Rectal smooth muscle tissue (tissue), 1 donor: ENCODE data around the gene KIF21B.

Source experiments
- H3K27ac ChIP-seq: one replicate; pipeline ENCODE4 v1.7.0; 2013; ENCODE audit warnings: low read depth, low read length, inconsistent platforms
- H3K27me3 ChIP-seq: one replicate; pipeline ENCODE4 v1.7.0; 2013; ENCODE audit warnings: low read length; ENCODE audit not compliant: control insufficient read depth, insufficient read depth
- H3K36me3 ChIP-seq: one replicate; pipeline ENCODE4 v1.7.0; 2013; ENCODE audit warnings: low read length; ENCODE audit not compliant: control insufficient read depth, insufficient read depth
- H3K4me1 ChIP-seq: one replicate; pipeline ENCODE4 v1.7.0; 2013; ENCODE audit warnings: low read length; ENCODE audit not compliant: control insufficient read depth, insufficient read depth
- H3K4me3 ChIP-seq: one replicate; pipeline ENCODE4 v1.7.0; 2013; ENCODE audit warnings: low read length
- H3K9ac ChIP-seq: one replicate; pipeline ENCODE4 v1.7.0; 2013; ENCODE audit warnings: low read length

KIF21B gene

DNA sequence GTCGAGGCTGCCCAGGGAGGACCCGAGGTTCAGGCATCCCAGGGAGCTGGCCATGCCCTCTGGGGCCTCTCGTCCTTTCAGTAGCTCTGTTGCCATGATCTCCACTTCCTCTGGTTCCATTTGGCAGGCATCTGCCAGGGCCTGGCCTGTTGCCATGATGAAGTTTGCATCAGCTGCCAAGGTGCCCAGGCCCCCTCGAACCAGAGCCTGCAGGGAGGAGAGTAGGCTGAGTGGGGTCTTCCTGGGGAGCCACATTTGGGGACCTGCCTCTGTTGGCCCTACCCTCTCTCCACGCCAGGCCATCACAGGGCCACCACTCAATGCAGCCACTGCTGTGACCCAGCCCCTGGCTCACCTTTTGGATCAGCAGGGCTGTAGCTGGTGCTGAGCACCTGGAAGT lies 16.4 kb upstream of the KIF21B start:
- H3K4me3 ChIP-seq = no peak overlapping the region
- no peaks in the 10 kb centered on the region for H3K27me3 ChIP-seq
- H3K9ac ChIP-seq = no peak overlapping the region
- H3K4me1 ChIP-seq = peaks cover 2% of the 10 kb centered on the region
- no peaks in the 10 kb centered on the region for H3K36me3 ChIP-seq
- no peak overlapping the region for H3K27ac ChIP-seq

DNA sequence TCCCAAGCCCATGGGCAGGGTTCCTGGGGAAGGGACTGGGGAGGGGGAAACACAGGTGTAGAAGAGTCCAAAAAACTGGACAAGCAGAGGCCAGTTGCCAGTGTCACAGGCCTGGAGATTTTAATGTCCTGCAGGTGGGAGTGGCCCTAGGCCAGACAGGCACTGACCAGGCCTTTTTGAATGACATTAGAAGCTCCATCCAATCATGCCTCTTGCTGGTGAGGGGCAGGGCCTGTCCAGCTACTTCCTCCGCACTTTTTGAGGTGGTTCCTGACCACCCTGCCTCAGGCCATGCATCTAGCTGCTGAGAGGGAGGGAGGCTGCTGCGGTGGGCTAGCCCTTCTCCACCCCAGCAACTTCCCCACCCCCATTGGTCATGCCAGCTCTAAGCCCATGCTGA lies 15.9 kb upstream of the KIF21B start:
- H3K36me3 ChIP-seq = no peaks in the 10 kb centered on the region
- H3K27ac ChIP-seq = no peak overlapping the region
- peaks cover 2% of the 10 kb centered on the region for H3K4me1 ChIP-seq
- H3K27me3 ChIP-seq = no peaks in the 10 kb centered on the region
- no peak overlapping the region for H3K9ac ChIP-seq
- no peak overlapping the region for H3K4me3 ChIP-seq

DNA sequence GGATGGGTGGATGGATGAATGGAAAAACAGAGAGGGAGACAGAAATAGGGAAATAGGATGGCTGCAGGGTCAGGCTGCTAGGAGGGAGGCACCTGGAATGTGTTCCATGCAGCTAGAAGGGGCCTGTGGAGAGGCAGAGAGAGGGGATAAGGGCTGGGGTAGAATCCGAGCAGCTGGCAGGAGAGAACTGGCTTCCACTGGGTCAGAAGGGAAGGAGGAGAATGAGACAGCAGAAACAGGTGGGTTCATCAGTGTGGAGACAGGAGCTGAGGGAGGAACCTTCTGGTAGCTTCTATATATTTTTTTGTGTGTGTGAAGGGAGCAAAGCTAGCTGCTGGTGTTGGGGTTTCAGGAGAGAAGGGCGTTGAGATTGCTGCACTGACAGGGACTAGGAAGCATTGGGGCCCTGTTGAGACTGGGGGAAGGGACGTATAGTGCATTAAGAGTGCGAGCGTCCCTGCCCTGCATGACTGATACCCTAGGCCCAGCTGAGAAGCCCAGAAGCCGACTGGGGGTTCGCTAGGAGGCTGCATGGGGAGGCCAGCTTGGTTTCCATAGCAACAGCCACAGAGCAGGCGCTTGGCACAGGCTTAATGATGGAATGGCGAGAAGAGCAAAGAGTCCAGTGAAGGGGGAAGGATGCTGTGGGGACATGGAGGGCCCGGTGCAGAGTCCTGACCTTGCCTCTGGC lies 14.8 kb upstream of the KIF21B start:
- no peak overlapping the region for H3K9ac ChIP-seq
- H3K36me3 ChIP-seq = no peaks in the 10 kb centered on the region
- no peak overlapping the region for H3K27ac ChIP-seq

DNA sequence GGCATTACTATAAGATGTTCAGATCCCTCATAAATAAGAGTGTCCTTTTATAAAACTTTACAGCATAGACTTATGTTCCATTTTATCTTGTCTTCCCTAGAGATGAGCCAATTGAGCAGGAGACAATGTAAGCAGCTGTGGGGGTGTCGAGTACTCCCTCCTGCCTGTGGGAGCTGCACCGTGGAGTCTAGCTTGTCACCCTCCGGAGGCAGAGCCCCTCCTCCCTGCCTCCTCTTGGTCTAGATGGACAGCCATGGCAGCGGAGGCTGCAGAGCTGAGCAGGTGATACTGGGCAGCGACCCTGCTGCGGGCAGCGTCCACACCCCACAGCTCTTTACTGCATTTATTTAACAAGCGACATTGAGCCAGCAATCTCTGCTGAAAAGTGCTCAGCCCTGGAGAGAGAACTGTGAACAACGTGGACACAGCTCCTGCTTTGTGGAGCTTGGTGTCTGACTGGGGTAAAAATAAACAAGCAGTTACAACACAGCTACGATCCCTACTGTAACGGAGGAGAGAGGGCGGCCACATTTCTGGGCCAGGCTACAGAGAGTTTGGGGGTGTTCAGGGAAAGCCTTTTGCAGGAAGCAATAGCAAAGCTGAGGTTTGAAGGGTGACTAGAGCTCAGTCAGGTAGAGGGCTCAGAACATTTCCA lies 12.8 kb upstream of the KIF21B start:
- no peak overlapping the region for H3K27ac ChIP-seq
- no peaks in the 10 kb centered on the region for H3K4me1 ChIP-seq
- H3K4me3 ChIP-seq = no peak overlapping the region
- H3K9ac ChIP-seq = no peak overlapping the region
- H3K27me3 ChIP-seq = no peaks in the 10 kb centered on the region
- no peaks in the 10 kb centered on the region for H3K36me3 ChIP-seq

More for the DNA sequence above, 14.8 kb upstream of the KIF21B start:
- Histone ChIP-seq H3K4me1 (peaks cover 2% of the 10 kb centered on the region), H3K27me3 (no peaks in the 10 kb centered on the region), H3K4me3 (no peak overlapping the region)

DNA sequence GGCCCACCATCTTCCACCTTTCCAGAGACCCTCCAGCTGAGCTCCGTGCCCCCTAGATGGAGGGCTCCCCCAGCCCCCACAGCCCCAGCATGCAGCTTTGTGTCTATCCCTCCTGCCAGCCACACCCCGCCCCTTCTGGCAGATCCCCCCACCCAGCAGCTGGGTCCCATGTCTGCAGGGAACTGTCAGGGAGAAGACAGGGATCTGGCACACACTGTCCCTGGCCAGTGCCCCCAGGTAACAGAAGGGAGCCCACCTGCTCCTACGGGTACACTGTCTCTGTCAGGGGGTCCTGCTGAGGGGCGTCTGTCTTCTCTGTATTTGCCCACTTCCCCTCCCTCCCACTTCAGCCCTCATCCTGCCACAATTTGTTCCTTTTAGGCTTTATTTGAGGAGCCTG lies 11.2 kb upstream of the KIF21B start:
- no peak overlapping the region for H3K9ac ChIP-seq
- H3K27ac ChIP-seq = no peak overlapping the region
- no peaks in the 10 kb centered on the region for H3K36me3 ChIP-seq
- H3K4me3 ChIP-seq = no peak overlapping the region
- H3K27me3 ChIP-seq = no peaks in the 10 kb centered on the region
- no peaks in the 10 kb centered on the region for H3K4me1 ChIP-seq

DNA sequence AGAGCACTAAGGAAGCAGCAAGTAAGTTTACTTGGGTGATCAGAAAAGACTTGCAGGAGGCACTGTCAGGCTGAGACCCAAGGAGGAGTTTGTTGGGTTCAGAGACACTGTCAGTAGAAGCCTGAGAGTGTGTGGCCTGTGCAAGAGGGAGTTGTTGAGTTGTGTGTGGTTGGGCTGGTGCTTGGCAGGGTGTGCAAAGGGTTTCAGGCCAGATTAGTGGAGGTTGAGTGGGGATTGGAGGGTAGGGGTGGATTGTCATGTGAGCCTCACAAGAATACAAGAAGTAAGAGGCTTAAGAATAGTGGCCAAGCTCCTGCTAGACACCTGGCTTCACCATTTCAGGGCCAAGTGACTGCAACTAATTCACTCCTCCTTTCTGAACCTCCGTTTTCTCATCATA lies 8.9 kb upstream of the KIF21B start:
- no peaks in the 10 kb centered on the region for H3K27me3 ChIP-seq
- no peak overlapping the region for H3K27ac ChIP-seq
- H3K36me3 ChIP-seq = no peaks in the 10 kb centered on the region
- no peak overlapping the region for H3K4me3 ChIP-seq
- no peaks in the 10 kb centered on the region for H3K4me1 ChIP-seq
- no peak overlapping the region for H3K9ac ChIP-seq

DNA sequence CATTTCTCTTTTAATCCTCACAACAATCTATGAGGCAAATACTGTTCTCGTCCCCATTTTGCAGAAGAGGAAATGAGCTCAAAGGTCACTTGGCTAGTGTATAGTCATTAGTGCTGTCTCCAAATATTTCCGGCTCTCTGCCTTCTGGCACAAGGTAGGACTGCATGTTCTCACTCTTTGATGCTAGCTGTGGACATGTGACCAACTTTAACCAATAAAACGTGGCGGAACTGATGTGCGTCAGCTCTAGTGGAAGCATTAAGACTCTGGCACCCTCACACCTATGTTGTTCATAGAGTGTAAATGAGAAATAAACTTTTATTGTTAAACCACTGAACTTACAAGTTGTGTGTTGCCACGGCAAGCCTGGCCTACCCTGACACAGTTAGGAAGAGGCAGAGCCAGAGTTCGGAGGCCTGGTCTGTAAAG lies 5.0 kb upstream of the KIF21B start:
- Histone ChIP-seq H3K9ac (no peak overlapping the region), H3K36me3 (no peaks in the 10 kb centered on the region), H3K27me3 (no peaks in the 10 kb centered on the region), H3K4me1 (no peaks in the 10 kb centered on the region), H3K27ac (no peak overlapping the region), H3K4me3 (no peak overlapping the region)

DNA sequence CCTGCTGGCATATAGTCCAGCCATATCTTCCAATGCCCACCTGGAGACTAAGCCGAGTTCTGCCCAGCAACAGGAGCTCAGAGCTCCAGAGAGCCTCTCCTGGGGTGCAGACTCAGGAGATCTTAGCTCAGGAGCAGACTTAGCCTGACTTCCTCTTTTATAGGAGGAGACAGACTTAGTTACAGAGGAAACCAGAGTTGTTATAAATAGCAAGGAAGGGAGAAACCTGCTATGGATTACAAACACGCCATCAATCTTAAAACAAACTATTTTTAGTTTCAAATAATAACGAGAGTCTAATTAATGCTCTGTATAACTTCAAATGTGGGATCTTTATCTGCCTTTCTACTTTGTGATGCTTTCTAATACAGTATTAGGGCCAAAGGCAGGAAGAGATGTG lies 3.3 kb upstream of the KIF21B start:
- Histone ChIP-seq H3K9ac (no peak overlapping the region), H3K4me1 (no peaks in the 10 kb centered on the region), H3K4me3 (no peak overlapping the region), H3K36me3 (no peaks in the 10 kb centered on the region), H3K27ac (no peak overlapping the region), H3K27me3 (peaks cover 4% of the 10 kb centered on the region)

DNA sequence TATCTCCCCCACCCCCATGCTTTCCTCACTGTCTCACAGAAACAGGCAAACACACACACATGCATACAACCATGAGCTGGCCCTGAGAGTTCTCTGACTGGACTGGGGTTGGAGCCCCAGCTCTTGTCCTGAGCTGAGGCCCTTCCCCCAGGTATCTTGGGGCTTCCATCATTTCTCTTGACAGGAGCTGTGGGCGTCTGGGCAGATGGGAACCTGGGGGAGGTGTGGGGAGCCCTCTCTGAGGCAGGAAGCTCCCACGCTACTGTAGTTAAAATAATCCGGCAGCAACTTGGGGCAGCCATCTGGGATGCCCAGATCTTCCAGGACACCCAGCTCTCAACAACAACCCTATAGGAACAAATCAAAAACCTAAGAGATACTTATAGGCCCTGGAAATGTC lies 2.7 kb upstream of the KIF21B start:
- Histone ChIP-seq H3K4me1 (no peaks in the 10 kb centered on the region), H3K27ac (no peak overlapping the region)

DNA sequence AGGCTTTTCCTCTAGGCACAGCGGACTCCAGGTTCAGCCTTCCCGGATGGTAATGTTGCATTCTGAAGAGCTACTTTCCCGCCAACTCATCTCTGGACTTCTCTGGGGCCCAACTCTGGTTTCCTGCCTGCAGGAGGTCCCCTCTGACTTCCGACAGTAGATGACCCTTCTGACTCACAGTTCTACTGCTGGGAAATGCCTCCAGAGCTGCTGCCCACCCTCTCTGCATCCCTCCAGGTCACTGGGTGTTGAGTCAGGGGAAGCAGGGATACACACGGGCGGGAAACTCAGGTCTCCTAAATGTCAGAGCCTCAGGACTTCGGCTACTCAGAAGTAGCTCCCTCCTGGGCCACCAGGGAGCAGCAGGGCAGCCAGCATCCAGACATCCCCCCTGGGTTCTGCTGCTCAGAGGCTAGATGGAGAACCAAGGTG lies 2.1 kb upstream of the KIF21B start:
- no peak overlapping the region for H3K27ac ChIP-seq

More for the DNA sequence above, 2.7 kb upstream of the KIF21B start:
- H3K27me3 ChIP-seq = peaks cover 4% of the 10 kb centered on the region
- no peak overlapping the region for H3K4me3 ChIP-seq
- H3K36me3 ChIP-seq = no peaks in the 10 kb centered on the region
- no peak overlapping the region for H3K9ac ChIP-seq

DNA sequence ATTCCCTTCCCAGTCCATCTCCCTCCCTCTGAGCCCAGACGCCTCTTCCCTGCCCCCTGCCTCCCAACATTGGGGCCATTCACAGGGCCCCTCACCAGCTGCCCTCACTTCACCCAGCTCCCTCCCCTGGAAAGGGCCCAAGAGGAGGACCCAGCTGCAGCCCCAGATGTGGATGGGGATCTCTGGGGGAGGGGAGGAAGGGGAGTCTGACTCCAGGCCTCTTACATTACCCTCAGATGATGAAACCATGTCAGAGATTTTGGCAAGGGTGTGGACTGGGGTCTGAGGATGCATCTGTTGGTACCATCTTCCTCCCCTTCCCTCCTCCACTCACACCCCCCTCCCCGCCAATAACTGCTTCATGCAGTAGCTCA lies 1.1 kb upstream of the KIF21B start:
- Histone ChIP-seq H3K4me1 (no peaks in the 10 kb centered on the region), H3K36me3 (no peaks in the 10 kb centered on the region), H3K27me3 (peaks cover 4% of the 10 kb centered on the region), H3K27ac (no peak overlapping the region), H3K9ac (no peak overlapping the region), H3K4me3 (no peak overlapping the region)

More for the DNA sequence above, 2.1 kb upstream of the KIF21B start:
- Histone ChIP-seq H3K36me3 (no peaks in the 10 kb centered on the region), H3K4me1 (no peaks in the 10 kb centered on the region), H3K9ac (no peak overlapping the region), H3K27me3 (peaks cover 4% of the 10 kb centered on the region), H3K4me3 (no peak overlapping the region)

DNA sequence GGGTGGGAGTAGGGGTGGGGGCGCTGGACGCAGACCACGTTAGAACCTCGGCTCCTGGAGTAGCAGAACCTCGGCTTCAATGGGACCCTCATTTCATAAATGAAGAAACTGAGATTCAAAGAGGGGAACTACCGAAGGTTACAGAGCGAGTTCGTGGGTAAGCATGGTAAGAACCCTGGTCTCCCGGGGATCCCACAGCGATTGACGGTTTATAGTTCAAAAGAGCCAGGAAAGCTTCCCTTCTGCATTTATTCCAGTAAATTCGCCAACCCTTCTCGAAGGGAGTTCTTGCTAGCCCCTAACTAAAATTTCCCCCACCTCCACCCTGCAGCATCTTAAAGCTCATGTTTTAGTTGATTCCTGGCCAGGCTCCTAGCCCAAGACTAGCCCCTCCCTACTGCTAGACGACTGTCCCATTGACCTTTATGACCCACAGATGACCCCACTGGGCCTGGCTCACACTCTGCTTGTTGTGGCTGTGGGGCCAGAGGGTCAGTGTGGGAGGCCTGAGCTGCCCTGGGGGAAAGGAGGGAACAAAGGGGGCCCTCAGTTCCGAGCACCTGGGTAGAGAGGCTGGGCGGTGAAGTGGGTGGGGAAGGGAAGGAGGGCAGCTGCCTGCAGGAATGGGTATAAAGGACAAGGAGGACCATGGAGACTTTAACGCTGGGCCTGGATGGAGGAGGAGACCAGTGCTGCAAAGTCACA lies 558 bp upstream of the KIF21B start:
- Histone ChIP-seq H3K27ac (no peak overlapping the region), H3K9ac (no peak overlapping the region), H3K4me3 (no peak overlapping the region), H3K4me1 (no peaks in the 10 kb centered on the region), H3K27me3 (peaks cover 4% of the 10 kb centered on the region), H3K36me3 (no peaks in the 10 kb centered on the region)
